Upper lobe of left lung (tissue), 6 donors: ENCODE data around the gene RHBDL1. TPM values are rescaled to one million over a fixed set of nuclear protein-coding genes. Genes with fewer than 3 reads are reported as not detected.
A peak's percentile ranks its signal among the peaks of the same experiment; 100 is the strongest.

ENCODE experiments used
- ATAC-seq, 2 donors: fragments of 200-7000 bp; cut with Tn5 transposase; one replicate each; pipeline ENCODE4 v1.9.1; 2022; ENCODE audit warnings: mild to moderate bottlenecking in 2 of 2, moderate library complexity in 2 of 2; ENCODE audit not compliant: low FRiP score in 2 of 2
- DNase-seq, 2 donors: peaks; one replicate each; pipeline ENCODE4 v3.0.0-alpha.2; 2019 to 2020
- H3K27ac ChIP-seq, 4 donors: fragments of 200-600 bp; sonication (generic); one replicate each; pipeline ENCODE4 v1.5.1; 2016 to 2019
- H3K27me3 ChIP-seq, 4 donors: fragments of 200-600 bp; sonication (generic); one replicate each; pipeline ENCODE4 v1.5.1; 2017 to 2019
- H3K36me3 ChIP-seq, 4 donors: fragments of 200-600 bp; sonication (generic); one replicate each; pipeline ENCODE4 v1.5.1; 2016 to 2019
- H3K4me1 ChIP-seq, 4 donors: fragments of 200-600 bp; sonication (generic); one replicate each; pipeline ENCODE4 v1.5.1; 2018 to 2019
- H3K4me3 ChIP-seq, 4 donors: fragments of 200-600 bp; sonication (generic); one replicate each; pipeline ENCODE4 v1.5.1; 2017 to 2019; ENCODE audit warnings: mild to moderate bottlenecking in 2 of 4, moderate library complexity in 1 of 4
- H3K9me3 ChIP-seq, 4 donors: fragments of 200-600 bp; sonication (generic); one replicate each; pipeline ENCODE4 v1.5.1; 2018 to 2019
- CTCF ChIP-seq, 6 experiments: fragments of 450-650 bp in 4 of 6; fragments of 200-600 bp in 2 of 6; sonication (generic) in 2 of 6; IDR thresholded peaks; one replicate each; pipeline ENCODE4 v1.5.1; 2016 to 2019; ENCODE audit warnings: antibody characterized with exemption in 6 of 6
- EP300 ChIP-seq, 4 donors: sonication (generic); formaldehyde crosslinking; IDR thresholded peaks; one replicate each; pipeline ENCODE4 v1.5.1; 2017; ENCODE audit warnings: antibody characterized with exemption in 4 of 4, control low read depth in 2 of 4
- POLR2A ChIP-seq, 4 donors: fragments of 450-650 bp; IDR thresholded peaks; one replicate each; pipeline ENCODE4 v1.5.1; 2016 to 2017; ENCODE audit warnings: antibody characterized with exemption in 4 of 4, mild to moderate bottlenecking in 2 of 4
- POLR2AphosphoS5 ChIP-seq, 2 donors: sonication (generic); formaldehyde crosslinking; IDR thresholded peaks; one replicate each; pipeline ENCODE4 v1.5.1; 2017; ENCODE audit warnings: antibody characterized with exemption in 2 of 2
- WGBS, 2 donors: methylation state at CpG; one replicate each; pipeline ENCODE4 v1.1.5; 2017 to 2018; 5-methylcytosine and 5-hydroxymethylcytosine counted together
- total RNA-seq, 6 donors: library from RNA; depleted of rRNA in 4 of 6; stranded (reverse); fragments of >200 nt in 4 of 6; gene quantifications; one replicate each; pipeline versions ENCODE4 v1.1.0 to v1.2.1, GENCODE V29; 2016 to 2021
- donor health status: DM: no; HTN: no; CAD: no; lungs with moderate emphysema.
- donor health status: DM: no; HTN: yes; CAD: no; lungs with severe emphysema.

Gene RHBDL1
- total RNA-seq, 6 donors from 2014 or later, result 0.59 to 2.1 (median 0.76) TPM; not detected in 1

- DNase-seq, result peak in 1 of 2 donors; percentile 67
- TF ChIP-seq EP300 (IDR thresholded peaks at IDR 0.05) (no peak), POLR2A (IDR thresholded peaks at IDR 0.05) (no peak), POLR2AphosphoS5 (IDR thresholded peaks at IDR 0.05) (no peak), CTCF (IDR thresholded peaks at IDR 0.05) (no peak)
- WGBS, 2 donors, result 54% methylated on average over 14 of the region's 14 CpGs; no CpG with 5 or more reads in 1 of the 2 donors
- ATAC-seq, result no peak
- no peaks in the 10 kb centered on the region for H3K9me3 ChIP-seq
- no peak overlapping the region for H3K27ac ChIP-seq
- no peaks in the 10 kb centered on the region for H3K36me3 ChIP-seq
- H3K4me3 ChIP-seq, result no peak overlapping the region
- peaks cover 7 to 27% (median 10%) of the 10 kb centered on the region in 4 donors for H3K4me1 ChIP-seq
- peaks cover 5 to 80% (median 42%) of the 10 kb centered on the region in 4 donors for H3K27me3 ChIP-seq
Observed at GRCh38 chr16:707062-707538, 31.6 kb downstream of the RHBDL1 start.

DNA sequence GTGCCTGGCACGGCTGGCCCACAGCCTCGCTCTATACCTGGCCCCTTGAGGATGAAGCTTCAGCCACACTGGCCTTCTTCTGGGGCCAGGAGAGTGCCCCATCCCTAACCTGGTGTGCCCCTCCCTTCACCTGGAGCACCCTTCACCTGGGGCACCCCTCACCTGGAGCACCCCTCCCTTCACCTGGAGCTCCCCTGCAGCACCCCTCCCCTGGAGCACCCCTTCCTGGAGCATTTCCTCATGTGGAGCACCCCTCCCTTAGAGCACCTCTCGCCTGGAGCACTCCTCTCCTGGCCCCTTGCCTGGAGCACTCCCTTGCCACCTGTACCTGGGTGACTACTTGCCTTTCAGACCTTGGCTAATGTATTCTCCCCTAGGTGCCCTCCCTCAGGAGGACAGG, 32.5 kb downstream of the RHBDL1 start:
- DNase-seq (no peak), ATAC-seq (no peak)
- no peaks in the 10 kb centered on the region for H3K36me3 ChIP-seq
- peaks cover 5 to 70% (median 38%) of the 10 kb centered on the region in 4 donors for H3K27me3 ChIP-seq
- no peaks in the 10 kb centered on the region for H3K9me3 ChIP-seq
- no peak overlapping the region for H3K27ac ChIP-seq
- no peak overlapping the region for H3K4me3 ChIP-seq
- 44 to 54% methylated on average over 3 of the region's 3 CpGs for WGBS, 2 donors
- TF ChIP-seq POLR2AphosphoS5 (IDR thresholded peaks at IDR 0.05), result no peak
- H3K4me1 ChIP-seq, result peaks cover 7 to 27% (median 11%) of the 10 kb centered on the region in 4 donors

DNA sequence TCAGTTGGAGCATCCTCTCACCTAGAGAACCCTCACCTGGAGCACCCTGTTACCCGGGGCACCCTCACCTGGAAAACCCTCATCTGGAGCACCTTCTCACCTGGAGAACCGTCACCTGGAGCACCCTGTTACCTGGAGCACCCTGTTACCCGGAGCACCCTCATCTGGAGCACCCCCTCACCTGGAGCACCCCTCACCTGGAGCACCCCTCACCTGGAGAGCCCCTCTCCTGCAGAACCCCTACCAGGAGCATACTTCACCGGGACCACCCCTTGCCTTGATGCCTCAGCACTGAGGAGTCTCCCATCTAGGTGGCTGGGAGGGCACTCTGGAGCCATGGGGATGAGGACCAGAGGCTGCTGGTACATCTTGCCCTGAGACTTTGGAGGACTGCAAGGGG, 33.5 kb downstream of the RHBDL1 start:
- H3K9me3 ChIP-seq, result no peaks in the 10 kb centered on the region

DNA sequence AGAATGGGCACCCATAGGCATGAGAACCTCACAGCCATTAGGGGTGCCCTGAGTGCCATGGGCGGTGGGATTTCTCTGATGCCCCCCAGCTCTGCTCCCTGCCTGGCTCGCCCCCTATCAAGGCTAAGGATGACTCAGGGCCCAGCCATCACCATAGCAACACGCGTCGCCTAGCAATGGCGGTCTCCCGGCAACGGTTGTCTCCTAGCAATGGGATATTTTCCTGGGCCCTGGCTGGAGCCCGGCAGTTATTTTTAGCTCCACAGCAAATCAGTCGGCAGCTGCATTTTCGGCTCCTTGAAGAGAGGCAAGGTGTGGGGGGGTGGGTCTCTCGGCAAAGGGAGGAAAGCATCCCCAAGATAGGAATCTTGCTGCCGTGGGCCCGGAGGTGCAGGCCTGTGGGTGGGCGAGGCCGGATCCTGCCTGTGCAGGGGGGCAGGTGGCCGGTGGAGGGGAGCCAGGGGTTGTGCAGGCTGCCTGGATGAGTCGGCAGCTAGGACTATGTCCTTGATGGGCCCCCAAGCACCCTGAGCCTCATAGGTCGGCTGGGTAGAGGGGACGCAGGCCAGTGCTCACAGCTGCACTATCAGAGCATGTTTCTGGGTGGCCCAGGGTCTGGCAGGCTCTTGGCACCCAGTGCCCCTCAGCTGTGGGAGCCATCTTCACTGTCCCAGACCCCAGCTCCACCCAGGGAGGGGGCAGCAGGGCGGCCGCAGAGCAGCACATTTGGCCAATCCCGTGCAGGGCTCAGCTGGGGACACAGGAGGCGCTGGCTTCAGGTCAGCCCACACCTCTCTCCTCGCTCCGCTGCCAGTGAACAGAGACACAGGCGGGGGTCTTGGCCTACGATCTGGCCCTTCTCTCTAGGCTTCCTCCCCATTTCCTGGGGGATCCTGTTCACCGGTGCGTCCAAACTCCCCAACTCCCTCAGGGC, 34.4 kb downstream of the RHBDL1 start:
- H3K27me3 ChIP-seq, result peaks cover 5 to 56% (median 30%) of the 10 kb centered on the region in 4 donors
- 13 to 39% methylated on average over 10 to 30 of the region's 30 CpGs for WGBS, 2 donors

More for the DNA sequence above, 33.5 kb downstream of the RHBDL1 start:
- Histone ChIP-seq H3K36me3 (no peaks in the 10 kb centered on the region), H3K4me1 (peaks cover 7 to 27% (median 11%) of the 10 kb centered on the region in 4 donors), H3K4me3 (no peak overlapping the region), H3K27ac (no peak overlapping the region), H3K27me3 (peaks cover 5 to 61% (median 38%) of the 10 kb centered on the region in 4 donors)
- WGBS, 2 donors, result 43 to 48% methylated on average over 2 to 3 of the region's 4 CpGs
- DNase-seq (peak in 1 of 2 donors; percentile 2), ATAC-seq (no peak)
- TF ChIP-seq EP300 (IDR thresholded peaks at IDR 0.05) (no peak), POLR2AphosphoS5 (IDR thresholded peaks at IDR 0.05) (no peak), POLR2A (IDR thresholded peaks at IDR 0.05) (no peak), CTCF (IDR thresholded peaks at IDR 0.05) (no peak)

More for the DNA sequence above, 34.4 kb downstream of the RHBDL1 start:
- peak in 1 of 2 donors; percentile 64 for DNase-seq
- no peak overlapping the region for H3K4me3 ChIP-seq
- H3K4me1 ChIP-seq, result peaks cover 13 to 32% (median 18%) of the 10 kb centered on the region in 4 donors
- ATAC-seq, result no peak
- no peaks in the 10 kb centered on the region for H3K9me3 ChIP-seq
- no peak overlapping the region for H3K27ac ChIP-seq
- H3K36me3 ChIP-seq, result no peaks in the 10 kb centered on the region
- TF ChIP-seq EP300 (IDR thresholded peaks at IDR 0.05) (no peak), POLR2AphosphoS5 (IDR thresholded peaks at IDR 0.05) (no peak), POLR2A (IDR thresholded peaks at IDR 0.05) (no peak), CTCF (IDR thresholded peaks at IDR 0.05) (no peak)
